ENCODE measurements around the gene TBC1D30.

DNA sequence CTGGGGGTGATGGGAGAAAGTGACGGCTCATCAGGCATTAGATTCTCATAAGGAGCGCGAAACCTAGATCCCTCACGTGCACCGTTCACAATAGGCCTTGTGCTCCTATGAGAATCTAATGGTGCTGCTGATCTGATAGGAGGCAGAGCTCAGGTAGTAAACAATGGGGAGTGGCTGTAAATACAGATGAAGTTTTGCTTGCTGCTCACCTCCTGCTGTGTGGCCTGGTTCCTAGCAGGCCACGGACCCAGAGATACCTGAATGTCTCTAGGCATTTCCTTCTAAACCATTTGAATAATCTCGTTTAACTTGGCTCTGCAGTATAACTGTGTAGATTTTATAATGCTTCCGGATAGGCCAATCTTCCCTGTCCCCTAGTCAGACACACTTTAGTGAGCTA, 13.0 kb downstream of the TBC1D30 start:
- TF ChIP-seq, protein P1, sequence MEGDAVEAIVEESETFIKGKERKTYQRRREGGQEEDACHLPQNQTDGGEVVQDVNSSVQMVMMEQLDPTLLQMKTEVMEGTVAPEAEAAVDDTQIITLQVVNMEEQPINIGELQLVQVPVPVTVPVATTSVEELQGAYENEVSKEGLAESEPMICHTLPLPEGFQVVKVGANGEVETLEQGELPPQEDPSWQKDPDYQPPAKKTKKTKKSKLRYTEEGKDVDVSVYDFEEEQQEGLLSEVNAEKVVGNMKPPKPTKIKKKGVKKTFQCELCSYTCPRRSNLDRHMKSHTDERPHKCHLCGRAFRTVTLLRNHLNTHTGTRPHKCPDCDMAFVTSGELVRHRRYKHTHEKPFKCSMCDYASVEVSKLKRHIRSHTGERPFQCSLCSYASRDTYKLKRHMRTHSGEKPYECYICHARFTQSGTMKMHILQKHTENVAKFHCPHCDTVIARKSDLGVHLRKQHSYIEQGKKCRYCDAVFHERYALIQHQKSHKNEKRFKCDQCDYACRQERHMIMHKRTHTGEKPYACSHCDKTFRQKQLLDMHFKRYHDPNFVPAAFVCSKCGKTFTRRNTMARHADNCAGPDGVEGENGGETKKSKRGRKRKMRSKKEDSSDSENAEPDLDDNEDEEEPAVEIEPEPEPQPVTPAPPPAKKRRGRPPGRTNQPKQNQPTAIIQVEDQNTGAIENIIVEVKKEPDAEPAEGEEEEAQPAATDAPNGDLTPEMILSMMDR (IDR thresholded peaks at IDR 0.05), result no peak
- TF ChIP-seq POLR2A (IDR thresholded peaks at IDR 0.05), result no peak
